B cell (primary cell): ENCODE results near the gene CDHR3. TPM values are rescaled to one million over a fixed set of nuclear protein-coding genes. Genes with fewer than 3 reads are reported as not detected.

Source experiments
- ATAC-seq: fragments of 200-7000 bp; cut with Tn5 transposase; one replicate; pipeline ENCODE4 v1.10.0; 2021; ENCODE audit warnings: low read depth, mild to moderate bottlenecking, moderate number of reproducible peaks, moderate library complexity
- CTCF ChIA-PET: fragments of 350-600 bp; sonication (Branson Sonifier 250); formaldehyde crosslinking; loops from one replicate; lab custom pipeline; 2021; ENCODE audit warnings: antibody characterized with exemption, inconsistent platforms; lab: Charles Lee
- POLR2A ChIA-PET: fragments of 350-600 bp; sonication (Branson Sonifier 250); formaldehyde crosslinking; loops from one replicate; lab custom pipeline; 2021; ENCODE audit warnings: antibody characterized with exemption; lab: Charles Lee
- DNase-seq: peaks from one replicate; pipeline ENCODE4 v3.0.0; 2013
- H2AFZ ChIP-seq: 2 replicates; pipeline ENCODE4 v1.6.1; 2012; ENCODE audit warnings: mild to moderate bottlenecking, low read depth, low read length; ENCODE audit not compliant: insufficient read depth, poor library complexity, severe bottlenecking
- H3K27ac ChIP-seq, 2 donors: 1 replicate in 1 of 2; 2 replicates in 1 of 2; pipeline ENCODE4 v1.5.1; 2012 to 2013; ENCODE audit warnings: low read length in 2 of 2, mild to moderate bottlenecking in 2 of 2, moderate library complexity in 1 of 2
- H3K27me3 ChIP-seq, 4 experiments: fragments of 200-600 bp in 1 of 4; sonication (generic) in 1 of 4; replicated peaks in 1 of 4; 1 replicate in 2 of 4; 2 replicates in 2 of 4; pipeline versions ENCODE4 v1.6.1 to v1.7.0; 2013 to 2016; ENCODE audit warnings: low read length in 3 of 4, mild to moderate bottlenecking in 2 of 4, mixed read lengths in 1 of 4, moderate library complexity in 1 of 4; ENCODE audit not compliant: insufficient read depth in 4 of 4, control insufficient read depth in 3 of 4; ENCODE audit errors: control extremely low read depth in 1 of 4
- H3K36me3 ChIP-seq, 2 experiments: replicated peaks in 1 of 2; 1 replicate in 1 of 2; 2 replicates in 1 of 2; pipeline versions ENCODE4 v1.6.1 to v1.7.1; 2013; ENCODE audit warnings: low read length in 1 of 2; ENCODE audit not compliant: insufficient read depth in 2 of 2, control insufficient read depth in 1 of 2; ENCODE audit errors: control extremely low read depth in 1 of 2, extremely low read depth in 1 of 2
- H3K4me1 ChIP-seq, 2 donors: fragments of 200-600 bp in 1 of 2; sonication (generic) in 1 of 2; 1 replicate in 1 of 2; 2 replicates in 1 of 2; pipeline versions ENCODE4 v1.5.1 to v1.6.1; 2013 to 2017; ENCODE audit warnings: low read length in 2 of 2; ENCODE audit not compliant: control insufficient read depth in 2 of 2, insufficient read depth in 2 of 2
- H3K4me2 ChIP-seq: replicated peaks from 2 replicates; pipeline ENCODE3; 2012; ENCODE audit warnings: mild to moderate bottlenecking, low read depth, low read length; ENCODE audit not compliant: poor library complexity, severe bottlenecking
- H3K4me3 ChIP-seq, 5 experiments: fragments of 200-600 bp in 1 of 5; sonication (generic) in 1 of 5; 1 replicate in 3 of 5; 2 replicates in 2 of 5; pipeline versions ENCODE4 v1.5.1 to v1.7.0; 2011 to 2016; ENCODE audit warnings: low read length in 4 of 5, mild to moderate bottlenecking in 4 of 5, low read depth in 2 of 5, control low read depth in 1 of 5, moderate library complexity in 1 of 5; ENCODE audit not compliant: insufficient read depth in 1 of 5; ENCODE audit errors: control extremely low read depth in 1 of 5, extremely low read depth in 1 of 5
- H3K79me2 ChIP-seq: fragments of 200-600 bp; sonication (generic); one replicate; pipeline ENCODE4 v1.6.0; 2016; ENCODE audit warnings: low read length; ENCODE audit not compliant: control insufficient read depth, insufficient read depth
- H3K9ac ChIP-seq: fragments of 200-600 bp; sonication (generic); 2 replicates; pipeline ENCODE4 v1.6.1; 2017; ENCODE audit warnings: mild to moderate bottlenecking, low read length, moderate library complexity
- H3K9me3 ChIP-seq, 3 donors: one replicate each; pipeline versions ENCODE4 v1.6.1 to v1.7.1; 2013; ENCODE audit warnings: low read length in 2 of 3; ENCODE audit not compliant: control insufficient read depth in 2 of 3, insufficient read depth in 1 of 3; ENCODE audit errors: control extremely low read depth in 1 of 3
- H4K20me1 ChIP-seq: 2 replicates; pipeline ENCODE4 v1.6.0; 2012; ENCODE audit warnings: mild to moderate bottlenecking, low read length; ENCODE audit not compliant: insufficient read depth, control insufficient read depth, poor library complexity, severe bottlenecking
- H3K27ac Mint-ChIP-seq: one replicate; pipeline ENCODE4 v1.8.0; 2021; ENCODE audit warnings: mixed read lengths
- H3K27me3 Mint-ChIP-seq: one replicate; pipeline ENCODE4 v1.8.0; 2021; ENCODE audit warnings: mixed read lengths
- H3K4me1 Mint-ChIP-seq: one replicate; pipeline ENCODE4 v1.8.0; 2021; ENCODE audit warnings: mixed read lengths
- H3K4me3 Mint-ChIP-seq: one replicate; pipeline ENCODE4 v1.8.0; 2021; ENCODE audit warnings: mixed read lengths
- H3K9me3 Mint-ChIP-seq: one replicate; pipeline ENCODE4 v1.8.0; 2022; ENCODE audit warnings: mixed read lengths; ENCODE audit not compliant: insufficient read depth
- EZH2 ChIP-seq: IDR thresholded peaks from 2 replicates; pipeline ENCODE4 v1.6.1; 2012; ENCODE audit warnings: borderline replicate concordance, low read depth, mild to moderate bottlenecking, moderate library complexity, low read length; ENCODE audit not compliant: insufficient read depth, poor library complexity, severe bottlenecking
- WGBS: methylation state at CpG from one replicate; pipeline ENCODE4 v1.1.5; 2013; ENCODE audit warnings: missing lambda C conversion rate; ENCODE audit not compliant: insufficient coverage; 5-methylcytosine and 5-hydroxymethylcytosine counted together
- intact Hi-C: fragments of 100-400 bp; cut with micrococcal nuclease; formaldehyde crosslinking; loops from one replicate; pipeline ENCODE4 v1.10.0; 2022
- polyA plus RNA-seq: library from polyadenylated mRNA; depleted of rRNA; stranded (reverse); fragments of >200 nt; gene quantifications from 2 replicates; pipeline ENCODE4 v1.2.3, GENCODE V29; 2012
- total RNA-seq, 2 donors: library from RNA; stranded (reverse); fragments of 120-200 nt in 1 of 2; gene quantifications; 1 replicate in 1 of 2; 2 replicates in 1 of 2; pipeline versions ENCODE4 v1.2.3 to v1.2.4, GENCODE V29; 2013 to 2022
- TF ChIP-seq, protein P1 (sequence below): fragments of 200-600 bp; IDR thresholded peaks from one replicate; pipeline ENCODE4 v1.8.0; 2022; ENCODE audit warnings: antibody characterized with exemption, mild to moderate bottlenecking

CDHR3 gene
- total and polyA plus RNA-seq, 2 donors (not counting 1 experiment from before 2014, with no cell fraction given), result 0.34 to 2.6 TPM

DNA sequence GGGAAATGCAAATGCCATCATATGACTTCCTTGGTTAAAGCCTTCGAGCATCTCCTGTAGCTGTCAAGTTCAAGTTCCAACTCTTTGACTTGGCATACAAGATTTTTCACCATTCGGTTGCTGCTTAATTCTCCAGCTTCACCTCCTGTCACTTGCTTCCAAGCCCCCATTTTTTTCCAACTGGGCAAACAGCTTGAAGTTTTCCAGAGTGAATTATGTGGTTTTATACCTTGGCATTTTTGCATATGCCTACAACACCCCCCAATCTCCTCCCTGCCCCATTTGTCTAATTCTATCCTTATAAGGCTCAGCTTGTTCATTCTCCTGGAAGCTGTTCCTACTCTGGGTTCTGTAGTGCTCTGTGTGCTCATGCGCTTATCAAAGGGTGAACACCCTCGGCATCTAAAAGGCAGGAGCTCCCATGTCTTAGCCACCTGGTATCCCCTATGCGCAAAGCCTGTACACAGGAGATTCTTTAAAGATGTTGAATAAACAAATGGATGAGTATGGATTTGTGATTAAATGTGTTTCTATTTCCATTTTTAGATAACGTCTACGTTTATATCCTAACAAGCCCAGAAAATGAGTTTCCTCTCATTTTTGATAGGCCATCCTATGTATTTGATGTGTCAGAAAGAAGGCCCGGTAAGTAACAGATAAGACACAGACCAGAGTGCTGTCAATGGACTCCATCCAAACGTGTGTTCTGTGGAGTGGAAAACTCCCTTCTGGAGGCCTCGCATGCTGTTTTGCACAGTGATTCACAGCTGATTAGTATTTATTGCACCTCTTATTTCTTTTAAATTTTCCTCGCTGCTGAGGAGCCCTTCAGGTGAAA lies 52.5 kb downstream of the CDHR3 start:
- ChIA-PET CTCF (interaction anchor here (1.0 to 1.5 kb wide), 4 partner anchors 14 to 255 kb away, joined by 3 to 6 read pairs (median 4); no protein-coding TSS in a partner anchor), POLR2A (interaction anchor here (0.7 kb wide), 1 partner anchor 639 kb away, joined by 3 read pairs; no protein-coding TSS in a partner anchor)
- Histone ChIP-seq H3K4me3 (no peak overlapping the region), H3K9ac (no peak overlapping the region), H3K4me2 (no peak overlapping the region), H2AFZ (no peak overlapping the region), H3K36me3 (no peaks in the 10 kb centered on the region), H3K27ac (no peak overlapping the region), H3K27me3 (peaks cover 0 to 2% (median 0%) of the 10 kb centered on the region in 4 experiments), H4K20me1 (no peaks in the 10 kb centered on the region), H3K4me1 (peaks cover 14% of the 10 kb centered on the region in 2 donors), H3K79me2 (no peaks in the 10 kb centered on the region), H3K9me3 (no peaks in the 10 kb centered on the region)
- H3K4me1 Mint-ChIP-seq, result peaks cover 23% of the 10 kb centered on the region
- peaks cover 4% of the 10 kb centered on the region for H3K27me3 Mint-ChIP-seq
- no peaks in the 10 kb centered on the region for H3K9me3 Mint-ChIP-seq
- intact Hi-C loops, result no loop called here
- DNase-seq, result no peak
- no peak for ATAC-seq
- no peak for TF ChIP-seq EZH2
- TF ChIP-seq, protein P1, sequence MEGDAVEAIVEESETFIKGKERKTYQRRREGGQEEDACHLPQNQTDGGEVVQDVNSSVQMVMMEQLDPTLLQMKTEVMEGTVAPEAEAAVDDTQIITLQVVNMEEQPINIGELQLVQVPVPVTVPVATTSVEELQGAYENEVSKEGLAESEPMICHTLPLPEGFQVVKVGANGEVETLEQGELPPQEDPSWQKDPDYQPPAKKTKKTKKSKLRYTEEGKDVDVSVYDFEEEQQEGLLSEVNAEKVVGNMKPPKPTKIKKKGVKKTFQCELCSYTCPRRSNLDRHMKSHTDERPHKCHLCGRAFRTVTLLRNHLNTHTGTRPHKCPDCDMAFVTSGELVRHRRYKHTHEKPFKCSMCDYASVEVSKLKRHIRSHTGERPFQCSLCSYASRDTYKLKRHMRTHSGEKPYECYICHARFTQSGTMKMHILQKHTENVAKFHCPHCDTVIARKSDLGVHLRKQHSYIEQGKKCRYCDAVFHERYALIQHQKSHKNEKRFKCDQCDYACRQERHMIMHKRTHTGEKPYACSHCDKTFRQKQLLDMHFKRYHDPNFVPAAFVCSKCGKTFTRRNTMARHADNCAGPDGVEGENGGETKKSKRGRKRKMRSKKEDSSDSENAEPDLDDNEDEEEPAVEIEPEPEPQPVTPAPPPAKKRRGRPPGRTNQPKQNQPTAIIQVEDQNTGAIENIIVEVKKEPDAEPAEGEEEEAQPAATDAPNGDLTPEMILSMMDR, result no peak
- H3K4me3 Mint-ChIP-seq, result no peak overlapping the region
- no peak overlapping the region for H3K27ac Mint-ChIP-seq
- 63% methylated on average over 4 of the region's 11 CpGs for WGBS

DNA sequence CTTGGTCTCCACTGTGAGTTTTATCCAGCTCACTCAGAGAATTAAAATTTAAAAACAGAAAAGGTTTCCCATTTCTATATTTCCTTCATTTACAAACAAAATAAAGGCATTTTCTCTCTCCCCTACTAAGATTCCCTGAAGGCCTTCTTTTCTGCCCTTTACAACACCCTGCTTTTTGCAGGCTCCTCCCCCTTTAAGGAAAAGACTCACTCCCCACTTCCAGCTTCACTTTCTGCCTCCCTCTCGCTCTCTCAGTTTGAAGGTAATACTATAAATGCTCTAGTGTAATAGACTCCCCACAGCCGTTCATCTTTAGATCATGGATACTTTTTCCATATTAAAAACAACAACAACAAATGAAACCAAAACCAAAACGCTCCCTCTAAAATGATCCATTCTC lies 53.3 kb downstream of the CDHR3 start:
- ChIA-PET CTCF (interaction anchor here (1.5 kb wide), 1 partner anchor 13 kb away, joined by 6 read pairs; no protein-coding TSS in a partner anchor), POLR2A (no interaction called here)
- H3K9me3 ChIP-seq, result peaks cover 0 to 2% (median 0%) of the 10 kb centered on the region in 3 donors
- intact Hi-C loops, result no loop called here
- ATAC-seq, result no peak
- H3K9ac ChIP-seq, result no peak overlapping the region
- H3K4me2 ChIP-seq, result no peak overlapping the region
- peaks cover 0 to 2% (median 0%) of the 10 kb centered on the region in 4 experiments for H3K27me3 ChIP-seq
- DNase-seq, result no peak
- H3K79me2 ChIP-seq, result no peaks in the 10 kb centered on the region
- no peak overlapping the region for H2AFZ ChIP-seq
- peaks cover 26% of the 10 kb centered on the region for H3K4me1 Mint-ChIP-seq
- no peaks in the 10 kb centered on the region for H3K9me3 Mint-ChIP-seq
- H3K27me3 Mint-ChIP-seq, result peaks cover 4% of the 10 kb centered on the region
- no peak overlapping the region for H3K4me3 ChIP-seq
- no peaks in the 10 kb centered on the region for H3K36me3 ChIP-seq
- TF ChIP-seq EZH2, result no peak
- TF ChIP-seq, protein P1, result no peak
- no peak overlapping the region for H3K27ac Mint-ChIP-seq
- H3K4me3 Mint-ChIP-seq, result no peak overlapping the region
- H3K4me1 ChIP-seq, result peaks cover 18% of the 10 kb centered on the region in 2 donors
- no peak overlapping the region for H3K27ac ChIP-seq
- no CpG with 5 or more reads among the region's 3 CpGs for WGBS
- no peaks in the 10 kb centered on the region for H4K20me1 ChIP-seq
